ENCODE results near the gene HRC.

HRC gene

DNA sequence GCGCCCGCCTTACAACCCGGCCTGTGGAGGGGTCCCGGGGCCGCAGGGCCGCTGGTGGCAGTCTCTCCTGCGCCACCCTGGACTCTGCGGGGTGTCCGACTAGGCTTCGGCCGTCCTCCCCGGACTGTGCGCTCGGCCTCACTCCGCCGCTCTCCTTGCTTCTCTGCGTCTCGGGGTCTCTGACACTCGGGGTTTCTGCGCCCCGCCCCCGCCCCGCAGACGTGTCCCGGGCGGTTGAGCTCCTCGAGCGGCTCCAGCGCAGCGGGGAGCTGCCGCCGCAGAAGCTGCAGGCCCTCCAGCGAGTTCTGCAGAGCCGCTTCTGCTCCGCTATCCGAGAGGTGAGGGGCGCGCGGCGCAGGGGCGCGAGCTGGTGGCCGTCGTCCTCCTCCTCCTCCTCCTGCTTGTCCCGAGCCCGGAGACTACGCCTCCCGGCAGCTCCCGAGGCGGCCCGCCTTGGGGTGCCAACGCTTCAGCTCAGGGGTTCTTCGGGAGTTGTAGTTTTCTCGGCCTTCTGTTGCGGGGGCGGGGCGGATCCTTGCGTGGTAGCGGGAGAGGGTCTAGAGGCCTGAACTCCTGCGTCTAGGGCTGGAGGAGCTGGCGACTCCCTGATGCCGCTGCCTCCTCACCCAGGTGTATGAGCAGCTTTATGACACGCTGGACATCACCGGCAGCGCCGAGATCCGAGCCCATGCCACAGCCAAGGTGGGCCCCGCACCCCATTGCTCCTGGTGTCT is 40.4 kb downstream of the HRC start:
- peak overlapping the region; percentile 73 for H3K9ac ChIP-seq (ENCODE audit: low read length)
- no peak overlapping the region for H3K23ac ChIP-seq (ENCODE audit: low read length)
- peaks cover 3% of the 10 kb centered on the region for H3K9me3 ChIP-seq (ENCODE audit: insufficient read depth, low read depth, low read length)
- H2BK120ac ChIP-seq (ENCODE audit: insufficient read depth, low read length, poor library complexity) = peak overlapping the region; percentile 67
- H3K27me3 ChIP-seq (ENCODE audit: insufficient read depth, low read length) = no peaks in the 10 kb centered on the region
- peak overlapping the region; percentile 63 for H3K14ac ChIP-seq (ENCODE audit: low read length)
- peak overlapping the region; percentile 34 for H4K8ac ChIP-seq (ENCODE audit: low read depth, low read length)
- peak overlapping the region; percentile 71 for H2AK5ac ChIP-seq (ENCODE audit: low read length)
- peak overlapping the region; percentile 53 for H2AFZ ChIP-seq (ENCODE audit: insufficient read depth, low read length, poor library complexity)
- peak overlapping the region; percentile 34 for H3K4ac ChIP-seq (ENCODE audit: low read depth, low read length)
- H3K27ac ChIP-seq (ENCODE audit: low read depth, low read length) = peak overlapping the region; percentile 38
- peaks cover 7% of the 10 kb centered on the region for H3K79me2 ChIP-seq (ENCODE audit: control insufficient read depth, insufficient read depth, low read length, poor library complexity)
- peak overlapping the region; percentile 39 for H4K12ac ChIP-seq (ENCODE audit: low read depth, low read length)
- peak overlapping the region; percentile 8 for H2BK12ac ChIP-seq (ENCODE audit: low read length)
- peak overlapping the region; percentile 80 for H3K4me3 ChIP-seq (ENCODE audit: low read depth, low read length)
- no peak for DNase-seq
- H3K18ac ChIP-seq (ENCODE audit: low read length) = peak overlapping the region; percentile 48
- H2BK5ac ChIP-seq (ENCODE audit: low read depth, low read length, poor library complexity) = peak overlapping the region; percentile 67
- peak overlapping the region; percentile 80 for H4K91ac ChIP-seq (ENCODE audit: low read depth, low read length)
- WGBS (ENCODE audit: extremely low coverage, insufficient coverage, insufficient read length) = no CpG with 5 or more reads among the region's 68 CpGs
- H3K79me1 ChIP-seq (ENCODE audit: low read length) = peaks cover 13% of the 10 kb centered on the region
- peak overlapping the region; percentile 96 for H3K4me2 ChIP-seq (ENCODE audit: low read length)
- H3K36me3 ChIP-seq (ENCODE audit: control insufficient read depth in 1 of 2, insufficient read depth in 2 of 2, low read length in 2 of 2) = peaks cover 4 to 8% of the 10 kb centered on the region in 2 experiments
- H3K4me1 ChIP-seq (ENCODE audit: control insufficient read depth in 1 of 2, insufficient read depth in 2 of 2, low read length in 2 of 2) = peaks cover 11 to 22% of the 10 kb centered on the region in 2 experiments

DNA sequence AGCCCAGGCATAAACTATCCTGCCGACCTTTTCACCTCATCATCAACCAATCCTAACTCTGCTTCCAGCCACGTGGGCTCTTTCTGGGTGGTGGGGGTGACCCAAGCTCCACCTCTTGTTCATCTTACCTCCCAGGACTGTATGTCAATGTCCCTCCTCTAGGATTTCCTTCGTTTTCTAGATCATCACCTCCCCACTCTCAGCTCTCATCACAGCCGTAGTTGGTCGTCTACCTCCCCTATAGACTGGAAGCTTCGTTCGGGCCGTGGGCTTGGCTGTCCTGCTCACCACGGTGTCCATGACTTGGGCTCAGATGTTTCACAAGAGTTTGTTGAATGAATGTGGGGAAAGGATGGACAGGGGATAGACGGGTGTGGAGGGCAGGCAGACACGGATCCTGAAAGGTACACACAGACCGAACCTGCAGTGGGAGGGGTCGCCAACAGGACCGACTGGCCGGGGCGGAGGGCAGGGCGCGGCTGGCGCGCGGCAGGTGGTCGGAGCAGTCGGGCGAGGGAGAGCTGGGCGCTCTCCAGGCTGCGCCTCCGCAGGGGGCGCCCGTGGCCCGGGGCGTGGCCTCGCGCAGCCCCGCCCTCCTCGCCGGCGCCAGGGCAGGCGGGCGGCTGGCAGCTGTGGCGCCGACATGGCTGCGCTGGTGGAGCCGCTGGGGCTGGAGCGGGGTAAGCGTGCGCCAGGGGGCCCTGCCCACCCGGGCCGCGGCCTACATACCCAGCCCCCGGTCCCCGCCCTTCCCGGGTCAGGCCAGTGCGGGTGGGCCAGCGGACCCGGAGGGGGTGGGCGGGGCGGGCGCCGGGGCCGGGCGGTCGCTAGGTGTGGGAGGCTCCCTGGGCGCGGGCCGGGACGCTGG is 41.2 kb downstream of the HRC start, which contains the start of gene LIN7B:
TSS of gene LIN7B (plus strand) at position 609 of the 868 bp plus-strand sequence. CDS start at position 644, 35 bp downstream.
- H3K18ac ChIP-seq (ENCODE audit: low read length) = peak within 1 kb of the TSS; percentile 48
- H3K4me1 ChIP-seq (ENCODE audit: control insufficient read depth in 1 of 2, insufficient read depth in 2 of 2, low read length in 2 of 2) = peaks cover 10 to 20% of the 10 kb centered on the region in 2 experiments
- H3K9me3 ChIP-seq (ENCODE audit: insufficient read depth, low read depth, low read length) = peaks cover 3% of the 10 kb centered on the region
- H3K79me2 ChIP-seq (ENCODE audit: control insufficient read depth, insufficient read depth, low read length, poor library complexity) = peaks cover 7% of the 10 kb centered on the region
- peak within 1 kb of the TSS; percentile 71 for H2AK5ac ChIP-seq (ENCODE audit: low read length)
- H3K4me2 ChIP-seq (ENCODE audit: low read length) = peak within 1 kb of the TSS; percentile 96
- H3K23ac ChIP-seq (ENCODE audit: low read length) = no peak within 1 kb of the TSS
- H4K12ac ChIP-seq (ENCODE audit: low read depth, low read length) = peak within 1 kb of the TSS; percentile 39
- no CpG with 5 or more reads among the region's 66 CpGs for WGBS (ENCODE audit: extremely low coverage, insufficient coverage, insufficient read length)
- H4K8ac ChIP-seq (ENCODE audit: low read depth, low read length) = peak within 1 kb of the TSS; percentile 34
- peak within 1 kb of the TSS; percentile 38 for H3K27ac ChIP-seq (ENCODE audit: low read depth, low read length)
- peak within 1 kb of the TSS; percentile 80 for H4K91ac ChIP-seq (ENCODE audit: low read depth, low read length)
- H2BK12ac ChIP-seq (ENCODE audit: low read length) = peak within 1 kb of the TSS; percentile 8
- H3K14ac ChIP-seq (ENCODE audit: low read length) = peak within 1 kb of the TSS; percentile 63
- H3K4me3 ChIP-seq (ENCODE audit: low read depth, low read length) = peak within 1 kb of the TSS; percentile 80
- H2AFZ ChIP-seq (ENCODE audit: insufficient read depth, low read length, poor library complexity) = peak within 1 kb of the TSS; percentile 53
- H3K79me1 ChIP-seq (ENCODE audit: low read length) = peaks cover 13% of the 10 kb centered on the region
- H3K9ac ChIP-seq (ENCODE audit: low read length) = peak within 1 kb of the TSS; percentile 73
- H2BK5ac ChIP-seq (ENCODE audit: low read depth, low read length, poor library complexity) = peak within 1 kb of the TSS; percentile 67
- H2BK120ac ChIP-seq (ENCODE audit: insufficient read depth, low read length, poor library complexity) = peak within 1 kb of the TSS; percentile 67
- peak; percentile 58 to 82 for DNase-seq
- H3K36me3 ChIP-seq (ENCODE audit: control insufficient read depth in 1 of 2, insufficient read depth in 2 of 2, low read length in 2 of 2) = peaks cover 10 to 14% of the 10 kb centered on the region in 2 experiments
- peak within 1 kb of the TSS; percentile 34 for H3K4ac ChIP-seq (ENCODE audit: low read depth, low read length)
- no peaks in the 10 kb centered on the region for H3K27me3 ChIP-seq (ENCODE audit: insufficient read depth, low read length)

DNA sequence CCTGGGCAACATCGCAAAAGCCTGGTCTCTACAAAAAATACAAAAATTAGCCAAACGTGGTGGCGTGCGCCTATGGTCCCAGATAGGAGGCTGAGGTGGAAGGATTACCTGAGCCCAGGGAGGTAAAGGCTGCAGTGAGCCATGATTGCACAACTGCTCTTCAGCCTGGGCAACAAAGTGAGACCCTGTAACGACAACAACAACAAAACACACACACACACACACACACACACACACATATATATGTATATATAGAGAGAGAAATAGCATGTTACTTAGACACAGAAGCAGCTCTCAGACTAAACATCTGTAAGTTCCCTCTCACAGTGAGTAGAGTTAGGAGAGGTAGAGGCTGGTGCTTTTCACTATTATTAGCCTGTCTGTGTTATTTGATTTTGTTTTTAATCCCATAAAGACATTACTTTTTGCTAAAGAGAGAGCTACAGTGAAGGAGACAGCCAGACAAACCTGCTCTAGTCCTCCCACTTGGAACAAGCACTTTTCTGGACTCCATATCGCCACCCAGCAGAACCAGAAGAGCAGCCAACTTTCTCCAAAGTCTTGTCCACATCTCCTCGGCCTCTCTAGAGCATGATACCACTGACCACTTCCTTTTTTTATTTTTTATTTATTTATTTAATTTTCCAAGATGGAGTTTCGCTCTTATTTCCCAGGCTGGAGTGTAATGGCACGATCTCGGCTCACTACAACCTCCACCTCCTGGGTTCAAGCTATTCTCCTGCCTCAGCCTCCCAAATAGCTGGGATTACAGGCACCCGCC is 43.8 kb downstream of the HRC start:
- no peak overlapping the region for H3K18ac ChIP-seq (ENCODE audit: low read length)
- H2BK12ac ChIP-seq (ENCODE audit: low read length) = no peak overlapping the region
- H3K23ac ChIP-seq (ENCODE audit: low read length) = no peak overlapping the region
- peaks cover 5 to 9% of the 10 kb centered on the region in 2 experiments for H3K4me1 ChIP-seq (ENCODE audit: control insufficient read depth in 1 of 2, insufficient read depth in 2 of 2, low read length in 2 of 2)
- no CpG with 5 or more reads among the region's 11 CpGs for WGBS (ENCODE audit: extremely low coverage, insufficient coverage, insufficient read length)
- DNase-seq = no peak
- peaks cover 5% of the 10 kb centered on the region for H3K79me2 ChIP-seq (ENCODE audit: control insufficient read depth, insufficient read depth, low read length, poor library complexity)
- H3K4ac ChIP-seq (ENCODE audit: low read depth, low read length) = no peak overlapping the region
- H3K4me2 ChIP-seq (ENCODE audit: low read length) = no peak overlapping the region
- H2AK5ac ChIP-seq (ENCODE audit: low read length) = no peak overlapping the region
- H4K8ac ChIP-seq (ENCODE audit: low read depth, low read length) = no peak overlapping the region
- peaks cover 36 to 38% of the 10 kb centered on the region in 2 experiments for H3K36me3 ChIP-seq (ENCODE audit: control insufficient read depth in 1 of 2, insufficient read depth in 2 of 2, low read length in 2 of 2)
- H3K27ac ChIP-seq (ENCODE audit: low read depth, low read length) = no peak overlapping the region
- no peak overlapping the region for H3K14ac ChIP-seq (ENCODE audit: low read length)
- H3K9me3 ChIP-seq (ENCODE audit: insufficient read depth, low read depth, low read length) = peaks cover 3% of the 10 kb centered on the region
- no peak overlapping the region for H2BK120ac ChIP-seq (ENCODE audit: insufficient read depth, low read length, poor library complexity)
- H3K27me3 ChIP-seq (ENCODE audit: insufficient read depth, low read length) = no peaks in the 10 kb centered on the region
- no peak overlapping the region for H4K12ac ChIP-seq (ENCODE audit: low read depth, low read length)
- H2AFZ ChIP-seq (ENCODE audit: insufficient read depth, low read length, poor library complexity) = no peak overlapping the region
- no peak overlapping the region for H3K9ac ChIP-seq (ENCODE audit: low read length)
- H4K91ac ChIP-seq (ENCODE audit: low read depth, low read length) = no peak overlapping the region
- no peak overlapping the region for H2BK5ac ChIP-seq (ENCODE audit: low read depth, low read length, poor library complexity)
- no peak overlapping the region for H3K4me3 ChIP-seq (ENCODE audit: low read depth, low read length)
- peaks cover 8% of the 10 kb centered on the region for H3K79me1 ChIP-seq (ENCODE audit: low read length)

DNA sequence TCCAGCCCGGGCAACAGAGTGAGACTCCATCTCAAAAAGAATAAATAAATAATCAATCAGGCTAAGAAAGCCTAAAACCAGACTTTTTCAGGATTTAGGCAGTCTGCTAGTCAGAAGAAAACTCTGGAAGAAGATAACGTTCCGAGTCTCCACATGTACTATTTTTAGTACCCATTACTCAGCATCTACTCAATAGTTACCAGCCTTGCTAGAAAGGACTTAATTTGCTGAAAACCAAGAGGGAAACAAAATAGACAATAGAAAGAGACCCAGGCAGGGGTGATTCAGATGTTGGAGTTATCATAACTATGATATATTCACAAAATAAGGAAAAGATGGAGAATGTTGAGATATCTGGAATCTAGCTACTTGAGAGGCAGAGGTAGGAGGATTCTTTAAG is 44.6 kb downstream of the HRC start:
- no CpG with 5 or more reads among the region's 3 CpGs for WGBS (ENCODE audit: extremely low coverage, insufficient coverage, insufficient read length)

More for the DNA sequence above, 44.6 kb downstream of the HRC start:
- no peak overlapping the region for H3K4ac ChIP-seq (ENCODE audit: low read depth, low read length)
- no peak overlapping the region for H3K14ac ChIP-seq (ENCODE audit: low read length)
- no peak overlapping the region for H3K9ac ChIP-seq (ENCODE audit: low read length)
- H4K8ac ChIP-seq (ENCODE audit: low read depth, low read length) = no peak overlapping the region
- peaks cover 5% of the 10 kb centered on the region for H3K79me2 ChIP-seq (ENCODE audit: control insufficient read depth, insufficient read depth, low read length, poor library complexity)
- no peak overlapping the region for H4K12ac ChIP-seq (ENCODE audit: low read depth, low read length)
- H3K79me1 ChIP-seq (ENCODE audit: low read length) = peaks cover 8% of the 10 kb centered on the region
- H3K18ac ChIP-seq (ENCODE audit: low read length) = no peak overlapping the region
- H3K36me3 ChIP-seq (ENCODE audit: control insufficient read depth in 1 of 2, insufficient read depth in 2 of 2, low read length in 2 of 2) = peaks cover 41% of the 10 kb centered on the region in 2 experiments
- no peak for DNase-seq
- no peak overlapping the region for H3K4me3 ChIP-seq (ENCODE audit: low read depth, low read length)
- no peak overlapping the region for H3K4me2 ChIP-seq (ENCODE audit: low read length)
- H2AFZ ChIP-seq (ENCODE audit: insufficient read depth, low read length, poor library complexity) = no peak overlapping the region
- H3K4me1 ChIP-seq (ENCODE audit: control insufficient read depth in 1 of 2, insufficient read depth in 2 of 2, low read length in 2 of 2) = peaks cover 5 to 9% of the 10 kb centered on the region in 2 experiments
- H3K23ac ChIP-seq (ENCODE audit: low read length) = no peak overlapping the region
- no peak overlapping the region for H2BK5ac ChIP-seq (ENCODE audit: low read depth, low read length, poor library complexity)
- H3K9me3 ChIP-seq (ENCODE audit: insufficient read depth, low read depth, low read length) = peaks cover 3% of the 10 kb centered on the region
- H2BK120ac ChIP-seq (ENCODE audit: insufficient read depth, low read length, poor library complexity) = no peak overlapping the region
- H2BK12ac ChIP-seq (ENCODE audit: low read length) = no peak overlapping the region
- no peak overlapping the region for H4K91ac ChIP-seq (ENCODE audit: low read depth, low read length)
- no peak overlapping the region for H3K27ac ChIP-seq (ENCODE audit: low read depth, low read length)
- no peak overlapping the region for H2AK5ac ChIP-seq (ENCODE audit: low read length)
- H3K27me3 ChIP-seq (ENCODE audit: insufficient read depth, low read length) = no peaks in the 10 kb centered on the region

All from trophoblast cell (in vitro differentiated cells and primary cell).